OCI-M1 (cell line): ENCODE measurements around the gene GNL2.
A peak's percentile ranks its signal among the peaks of the same experiment; 100 is the strongest.
"Not testable (repeated sequence)": the region's sequence is repeated elsewhere in the genome, so short reads cannot be mapped to it uniquely, and the experiment has no call there.

Source experiments
- DNase-seq: peaks from one replicate; lab custom pipeline; 2025; lab: John Stamatoyannopoulos, UW

The GNL2 gene

GRCh38 chr1:37559080-37559479, 36.7 kb downstream of the GNL2 start:
- DNase-seq, result no peak

- DNase-seq, result no peak
Observed at GRCh38 chr1:37558411-37558810, 37.3 kb downstream of the GNL2 start.

DNA sequence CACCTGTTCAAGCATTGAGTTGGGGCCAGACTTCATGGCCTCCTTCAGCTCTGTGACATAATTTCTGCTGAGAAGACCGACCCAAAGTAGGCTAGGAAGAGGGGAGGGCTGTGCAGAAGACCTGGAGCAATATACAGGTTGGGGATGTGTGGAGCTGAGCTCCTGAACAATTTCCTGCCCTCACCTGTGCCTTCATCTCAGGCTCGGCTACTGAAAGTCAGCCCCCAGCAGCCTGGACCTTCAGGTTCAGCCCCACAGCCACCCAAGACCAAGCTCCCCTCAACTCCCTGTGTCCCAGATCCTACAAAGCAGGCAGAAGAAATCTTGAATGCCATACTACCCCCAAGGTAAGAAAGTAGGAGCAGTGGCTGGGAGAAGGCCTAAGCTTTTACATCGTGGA, 38.3 kb downstream of the GNL2 start:
- no peak for DNase-seq

GRCh38 chr1:37556712-37557196, 39.0 kb downstream of the GNL2 start, which contains the start of gene DNALI1:
DNALI1 (plus strand) TSS chr1:37556940; CDS start chr1:37556995, 55 bp downstream.
- peak; percentile 24 for DNase-seq

- DNase-seq, result peak; percentile 97
Observed at GRCh38 chr1:37553927-37554808, 41.6 kb downstream of the GNL2 start, which contains the start of gene SNIP1. SNIP1 (minus strand) TSS chr1:37554293; CDS start chr1:37554229, 64 bp downstream.

GRCh38 chr1:37553598-37553926, 42.2 kb downstream of the GNL2 start:
- DNase-seq, result no peak

DNA sequence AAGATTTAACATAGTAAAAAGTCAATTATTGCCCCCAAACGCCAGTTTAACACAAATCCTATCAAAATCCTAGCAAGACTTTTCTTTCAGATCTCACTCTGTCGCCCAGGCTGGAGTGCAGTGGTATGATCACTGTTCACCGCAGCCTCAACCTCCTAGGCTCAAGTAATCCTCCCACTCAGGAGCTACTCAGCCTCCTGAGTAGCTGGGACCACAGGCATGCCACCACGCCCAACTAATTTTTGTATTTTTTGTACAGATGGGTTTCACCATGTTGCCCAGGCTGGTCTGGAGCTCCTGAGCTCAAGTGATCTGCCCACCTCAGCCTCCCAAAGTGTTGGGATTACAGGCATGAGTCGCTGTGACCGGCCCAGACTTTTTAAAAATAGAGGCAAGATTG, 46.4 kb downstream of the GNL2 start:
- DNase-seq, result no peak

GRCh38 chr1:37545019-37545418, 50.7 kb downstream of the GNL2 start:
- DNase-seq, result no peak

DNA sequence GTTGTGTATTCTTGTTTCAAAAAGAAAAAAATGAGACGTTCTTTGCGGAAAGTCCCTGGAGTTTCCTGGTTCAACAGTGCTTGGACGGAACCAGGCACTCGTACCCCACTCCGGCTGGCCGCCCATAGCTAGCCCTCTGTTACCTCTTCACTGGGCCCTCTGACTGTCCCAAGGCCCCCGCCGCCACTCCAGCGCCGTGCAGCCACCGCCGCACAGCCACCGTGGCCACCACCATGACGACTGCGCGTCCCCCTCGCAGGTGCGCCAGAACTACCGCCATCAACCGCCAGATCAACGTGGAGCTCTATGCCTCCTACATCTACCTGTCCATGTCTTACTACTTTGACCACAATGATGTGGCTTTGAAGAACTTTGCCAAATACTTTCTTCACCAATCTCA, 51.2 kb downstream of the GNL2 start:
- no peak for DNase-seq

DNA sequence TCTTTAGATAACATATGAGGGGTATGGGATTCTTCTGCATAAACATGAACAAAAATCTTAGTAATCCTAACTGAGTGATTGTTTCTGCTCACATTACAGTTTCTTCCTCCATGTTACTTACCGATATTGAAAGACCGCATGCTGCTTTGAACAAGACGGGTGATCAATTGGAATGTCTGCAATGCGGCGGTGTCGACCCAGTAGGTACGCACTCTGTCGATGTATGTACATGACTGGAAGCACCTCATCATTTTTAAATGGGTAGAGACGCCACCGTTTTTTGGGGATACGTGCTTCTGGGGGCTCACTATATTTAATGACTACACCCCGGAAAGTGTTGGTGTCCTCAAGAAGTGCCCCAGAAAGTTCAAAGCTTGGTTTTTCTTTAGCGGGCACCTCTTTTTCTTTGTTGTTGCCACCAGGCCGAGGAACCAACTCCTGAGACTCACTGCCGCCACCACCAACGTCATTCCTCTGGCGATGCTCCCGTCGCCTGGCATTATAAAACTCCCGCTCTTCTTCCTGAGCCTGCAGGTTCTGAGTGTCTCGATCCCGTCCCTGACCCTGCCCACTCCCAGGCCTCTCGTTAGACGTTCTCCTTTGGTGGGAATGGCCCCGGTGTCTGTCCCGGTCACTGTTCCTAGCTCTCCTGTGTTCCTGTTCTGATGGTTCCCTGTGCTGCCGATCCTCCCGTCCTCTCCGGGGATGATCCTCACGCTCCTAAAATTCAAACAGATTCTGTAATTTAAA, 55.5 kb downstream of the GNL2 start:
- no peak for DNase-seq

DNA sequence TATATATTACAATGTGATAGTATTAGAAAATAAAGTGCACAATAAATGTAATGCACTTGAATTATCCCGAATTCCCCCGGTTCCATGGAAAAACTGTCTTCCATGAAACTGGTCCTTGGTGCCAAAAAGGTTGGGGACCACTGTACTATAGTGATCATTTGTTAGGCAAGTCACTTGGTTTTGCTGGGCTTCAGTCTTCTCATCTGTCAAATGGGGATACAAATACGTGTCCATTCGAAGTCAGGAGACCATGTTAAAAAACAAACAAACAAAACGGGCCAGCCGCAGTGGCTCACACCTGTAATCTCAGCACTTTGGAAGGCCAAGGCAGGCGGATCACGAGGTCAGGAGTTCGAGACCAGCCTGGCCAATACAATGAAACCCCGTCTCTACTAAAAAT, 56.6 kb downstream of the GNL2 start:
- DNase-seq, result not testable (repeated sequence)

DNA sequence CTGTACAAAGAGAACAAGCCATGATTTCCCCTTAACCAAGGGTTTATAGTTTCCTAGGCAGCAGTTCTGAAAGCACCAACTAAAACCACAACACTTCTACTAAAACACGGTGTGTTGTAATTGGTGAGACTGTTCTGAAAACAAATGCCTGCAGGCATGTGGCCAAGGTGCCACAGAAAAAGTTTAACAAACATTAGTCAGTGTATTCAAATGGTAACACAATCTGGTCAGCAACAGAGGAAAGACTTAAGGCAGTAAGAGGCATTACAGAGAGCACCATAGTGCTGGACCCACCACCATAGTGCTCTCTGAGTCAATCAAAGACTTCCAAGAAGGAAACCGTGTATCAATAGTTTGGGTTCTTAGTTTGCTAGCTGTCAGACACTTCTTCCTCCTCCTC, 58.4 kb downstream of the GNL2 start:
- no peak for DNase-seq

DNA sequence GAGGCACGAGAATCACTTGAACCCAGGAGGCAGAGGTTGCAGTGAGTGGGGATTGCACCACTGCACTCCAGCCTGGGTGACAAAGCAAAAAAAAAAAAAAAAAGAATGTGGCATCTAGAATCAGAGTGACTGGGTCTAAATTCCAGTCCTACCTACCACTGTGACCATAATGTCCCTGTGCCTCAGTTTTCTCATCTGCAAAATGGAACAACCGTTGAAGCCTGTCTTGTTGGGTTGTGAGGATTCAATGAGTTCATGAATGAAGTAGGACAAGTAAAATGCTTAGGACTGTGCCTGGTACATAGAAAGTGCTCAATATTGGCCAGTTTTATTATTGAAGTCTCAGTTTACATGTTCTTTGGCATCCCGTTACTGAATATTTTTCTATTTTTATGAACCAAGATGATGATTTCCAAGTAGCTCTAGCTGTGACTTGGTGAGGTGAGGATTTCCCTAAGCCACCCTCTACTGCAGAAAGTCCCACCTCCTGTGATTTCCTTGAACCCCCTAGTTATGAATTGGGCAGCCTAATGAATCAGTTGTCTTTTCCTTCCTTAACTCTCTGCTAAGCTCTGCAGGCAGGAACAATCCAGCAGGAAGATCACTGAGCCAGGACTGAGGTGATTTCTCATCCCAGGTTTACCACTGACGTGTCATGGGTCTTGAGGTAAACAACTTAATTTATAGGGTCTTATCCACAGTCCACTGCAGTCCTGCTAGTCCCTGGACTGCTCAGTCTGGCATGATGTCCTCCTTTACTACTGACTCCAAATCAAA, 62.2 kb downstream of the GNL2 start:
- no peak for DNase-seq

DNA sequence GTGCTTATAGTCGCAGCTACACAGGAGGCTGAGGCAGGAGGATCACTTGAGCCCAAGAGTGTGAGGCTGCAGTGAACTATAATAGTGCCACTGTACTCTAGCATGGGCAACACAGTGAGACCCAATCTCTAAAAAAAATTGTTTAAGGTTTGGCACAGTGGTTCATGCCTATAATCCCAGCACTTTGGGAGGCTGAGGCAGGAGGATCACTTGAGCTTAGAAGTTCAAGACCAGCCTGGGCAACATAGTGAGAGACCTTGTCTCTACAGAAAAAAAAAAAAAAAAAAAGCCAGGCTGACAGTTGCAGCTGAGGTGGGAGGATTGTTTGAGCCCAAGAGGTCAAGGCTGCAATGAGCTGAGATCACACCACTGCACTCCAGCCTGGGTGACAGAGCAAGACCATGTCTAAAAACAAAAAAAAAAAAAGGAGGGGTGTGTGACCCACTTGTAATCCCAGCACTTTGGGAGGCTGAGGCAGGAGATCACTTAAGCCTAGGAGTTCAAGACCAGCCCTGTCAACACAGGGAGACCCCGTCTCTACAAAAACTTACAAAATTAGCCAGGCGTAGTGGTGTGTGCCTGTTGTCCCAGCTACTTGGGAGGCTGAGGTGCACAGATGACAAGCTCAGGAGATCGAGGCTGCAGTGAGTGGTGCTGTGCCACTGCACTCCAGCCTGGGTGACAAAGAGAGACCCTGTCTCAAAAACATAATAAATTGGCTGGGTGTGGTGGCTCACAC, 63.1 kb downstream of the GNL2 start:
- DNase-seq, result not testable (repeated sequence)

DNA sequence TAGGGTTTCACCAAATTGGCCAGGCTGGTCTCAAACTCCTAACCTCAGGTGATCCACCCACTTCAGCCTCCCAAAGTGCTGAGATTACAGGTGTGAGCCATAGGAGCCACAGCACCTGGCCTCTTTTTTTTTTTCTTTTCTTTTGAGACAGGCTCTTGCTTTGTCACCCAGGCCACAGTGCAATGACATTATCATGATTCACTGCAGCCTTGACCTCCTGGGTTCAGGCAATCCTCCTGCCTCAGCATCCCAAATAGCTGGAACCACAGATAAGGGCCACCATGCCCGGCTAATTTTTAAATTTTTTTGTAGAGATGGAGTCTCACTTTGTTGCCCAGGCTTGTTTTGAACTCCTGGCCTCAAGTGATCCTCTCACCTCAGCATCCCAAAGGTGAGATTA, 65.8 kb downstream of the GNL2 start:
- not testable (repeated sequence) for DNase-seq

GRCh38 chr1:37519613-37520012, 76.1 kb downstream of the GNL2 start:
- DNase-seq, result no peak

DNA sequence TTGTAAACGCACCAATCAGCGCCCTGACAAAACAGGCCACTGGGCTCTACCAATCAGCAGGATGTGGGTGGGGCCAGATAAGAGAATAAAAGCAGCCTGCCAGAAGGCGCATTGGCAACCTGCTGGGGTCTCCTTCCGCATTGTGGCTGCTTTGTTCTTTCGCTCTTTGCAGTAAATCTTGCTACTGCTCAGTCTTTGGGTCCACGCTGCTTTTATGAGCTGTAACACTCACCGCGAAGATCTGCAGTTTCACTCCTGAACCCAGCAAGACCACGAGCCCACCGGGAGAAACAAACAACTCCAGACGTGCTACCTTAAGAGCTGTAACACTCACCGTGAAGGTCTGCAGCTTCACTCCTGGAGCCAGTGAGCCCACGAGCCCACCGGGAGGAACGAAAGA, 76.8 kb downstream of the GNL2 start:
- not testable (repeated sequence) for DNase-seq

DNA sequence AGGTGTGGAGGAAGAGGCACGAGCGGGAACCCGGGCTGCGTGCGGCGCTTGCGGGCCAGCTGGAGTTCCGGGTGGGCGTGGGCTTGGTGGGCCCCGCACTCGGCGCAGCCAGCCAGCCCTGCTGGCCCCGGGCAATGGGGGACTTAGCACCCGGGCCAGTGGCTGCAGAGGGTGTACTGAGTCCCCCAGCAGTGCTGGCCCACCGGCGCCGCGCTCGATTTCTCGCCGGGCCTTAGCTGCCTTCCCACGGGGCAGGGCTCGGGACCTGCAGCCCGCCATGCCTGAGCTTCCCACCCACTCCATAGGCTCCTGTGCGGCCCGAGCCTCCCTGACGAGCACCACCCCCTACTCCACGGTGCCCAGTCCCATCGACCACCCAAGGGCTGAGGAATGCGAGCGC, 77.5 kb downstream of the GNL2 start:
- DNase-seq, result not testable (repeated sequence)

GRCh38 chr1:37517569-37517968, 78.2 kb downstream of the GNL2 start:
- no peak for DNase-seq
